Fibroblast of peridontal ligament (primary cell): ENCODE results near the gene PON2.
A peak's percentile ranks its signal among the peaks of the same experiment; 100 is the strongest.
"Not testable (repeated sequence)": the region's sequence is repeated elsewhere in the genome, so short reads cannot be mapped to it uniquely, and the experiment has no call there.

Experiments
- DNase-seq: peaks from one replicate; pipeline ENCODE4 v3.0.0-alpha.2; 2010; ENCODE audit errors: extremely low read depth

Gene PON2

DNA sequence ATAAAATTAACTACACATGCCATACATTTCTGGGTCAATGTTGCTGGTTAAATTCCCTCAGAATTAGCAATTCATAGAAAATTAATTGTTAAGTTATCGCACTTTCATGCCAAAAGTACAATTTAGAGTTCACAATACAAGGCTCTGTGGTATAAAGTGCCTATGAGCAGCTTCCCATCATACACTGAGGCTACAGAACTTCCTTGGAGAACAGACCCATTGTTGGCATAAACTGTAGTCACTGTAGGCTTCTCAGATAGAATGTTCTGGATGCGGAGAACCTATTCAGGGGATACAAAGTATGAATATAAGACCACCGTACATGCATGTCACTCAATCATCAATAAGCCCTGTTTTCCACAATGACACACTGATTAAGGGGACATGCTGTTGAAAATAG, 29.6 kb downstream of the PON2 start:
- no peak for DNase-seq

DNA sequence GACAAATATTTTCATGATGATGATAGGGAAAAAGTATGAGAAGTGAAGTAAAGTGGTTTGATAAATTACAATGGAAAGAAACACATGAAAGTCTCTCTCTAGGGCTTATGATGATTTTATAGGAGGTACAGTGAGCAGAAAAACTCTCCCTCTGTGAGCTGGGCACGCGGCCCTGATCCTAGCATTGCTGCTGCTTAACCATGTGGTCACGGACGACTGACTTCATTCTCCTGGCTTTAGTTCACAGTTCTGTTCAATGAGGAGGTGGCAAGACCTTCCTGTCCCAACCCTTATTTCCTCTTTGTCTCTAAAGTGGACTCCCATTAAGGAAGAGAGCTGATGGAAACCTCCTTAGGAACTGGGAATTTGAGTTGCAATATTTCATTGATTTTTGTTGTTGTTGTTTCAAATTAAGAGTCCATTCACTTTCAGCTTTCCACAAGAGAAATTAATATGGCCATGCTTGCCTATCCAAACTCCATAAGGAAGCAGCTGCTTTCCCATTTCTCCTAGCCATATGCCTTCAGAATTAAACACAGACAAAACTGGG, 30.4 kb downstream of the PON2 start:
- DNase-seq, result peak; percentile 15

DNA sequence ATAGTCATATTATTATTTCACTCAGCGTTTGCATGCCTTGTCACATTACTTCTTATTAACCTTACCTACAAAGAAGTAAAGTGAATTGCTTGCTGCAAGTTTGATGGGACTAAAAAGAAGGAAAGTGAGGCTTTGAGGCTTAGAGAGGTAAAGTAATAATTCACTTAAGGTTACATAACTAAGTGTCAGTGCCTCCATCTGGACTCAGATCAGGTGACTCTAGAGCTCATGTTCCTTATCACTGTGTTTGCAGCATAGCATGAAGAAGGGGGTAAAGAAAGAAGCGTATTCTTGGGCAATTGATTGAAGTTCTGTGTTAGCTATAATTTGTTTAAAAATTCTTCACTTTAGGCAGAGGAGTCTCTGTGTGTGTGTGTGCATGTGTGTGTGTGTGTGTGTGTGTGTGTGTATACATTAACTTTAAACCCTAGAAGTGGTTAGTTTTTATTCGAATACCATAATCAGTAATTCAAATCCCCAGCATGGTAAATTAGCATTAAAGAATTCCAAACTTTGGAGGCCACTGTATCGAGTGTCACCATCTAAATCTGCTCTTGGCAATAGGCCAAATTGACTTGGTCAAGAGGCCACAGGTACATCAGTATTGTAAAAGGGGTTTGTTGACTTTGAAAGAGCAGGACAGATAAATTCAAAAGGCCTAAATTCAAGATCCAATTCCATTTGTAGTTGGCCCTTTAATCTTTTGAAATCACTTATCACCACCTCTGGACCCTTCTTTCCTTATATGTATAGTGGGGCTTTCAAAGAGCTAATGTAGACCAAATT, 36.5 kb downstream of the PON2 start:
- DNase-seq, result no peak

DNA sequence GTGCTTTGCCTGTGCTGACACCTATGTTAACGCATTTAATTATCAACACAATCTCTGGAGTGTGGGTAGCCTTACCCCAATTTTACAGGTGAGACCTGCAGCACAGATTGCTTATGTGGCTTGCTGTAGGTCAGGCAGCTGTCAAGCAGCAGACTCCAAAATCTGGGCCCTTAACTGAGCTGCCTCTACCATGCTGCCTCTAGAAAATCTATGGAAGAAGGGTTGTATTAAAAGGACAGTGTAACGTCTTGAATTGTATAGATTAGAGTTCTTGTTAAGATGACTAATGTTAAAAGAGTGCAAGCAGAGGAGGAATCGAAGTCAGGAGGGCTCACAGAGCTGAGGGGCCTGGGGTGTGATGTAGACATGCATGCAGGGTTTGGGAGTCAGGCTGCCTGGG, 37.4 kb downstream of the PON2 start:
- DNase-seq, result no peak

DNA sequence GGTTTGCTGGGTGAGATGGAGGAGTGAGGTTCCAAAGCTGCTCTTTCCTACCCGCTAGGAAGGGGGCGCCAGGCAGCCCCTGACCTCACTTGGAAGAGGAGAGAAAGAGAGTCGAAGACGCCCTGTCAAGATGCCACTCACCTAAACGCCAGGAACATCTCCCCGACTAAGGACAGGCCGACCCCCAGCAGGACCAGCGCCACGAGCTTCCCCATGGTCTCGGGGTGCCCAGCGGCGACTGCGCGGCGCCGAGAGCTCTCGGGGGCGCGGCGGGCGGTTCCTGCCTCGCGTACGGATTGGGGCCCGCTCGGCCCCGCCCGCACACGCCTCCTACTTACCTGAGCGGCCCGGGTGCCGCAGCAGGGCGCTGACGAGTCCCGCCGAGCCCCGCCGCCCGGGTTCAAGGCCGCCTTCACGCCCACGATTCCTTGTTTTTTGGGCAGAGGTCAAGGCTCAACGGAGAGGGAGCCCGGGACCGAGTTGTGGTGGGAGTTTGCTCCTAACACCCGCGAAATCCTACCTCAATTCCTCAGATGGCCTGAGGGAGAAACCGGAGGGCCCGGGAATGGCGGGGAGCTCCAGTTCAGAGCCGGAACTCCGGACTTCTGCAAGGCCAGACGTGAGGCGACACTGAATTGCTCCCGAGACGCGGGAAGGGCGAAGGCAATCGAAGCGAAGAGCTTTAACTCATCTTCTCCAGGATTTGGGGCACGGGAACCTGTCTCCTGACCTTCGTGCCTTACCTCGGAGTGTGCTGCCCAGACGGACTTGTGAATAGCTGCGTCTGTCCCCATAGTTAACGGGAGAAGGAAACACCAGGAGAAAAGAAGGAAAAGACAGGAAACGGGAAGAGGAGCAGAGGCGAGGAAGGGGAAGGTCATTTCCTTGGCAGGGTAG, 38.4 kb downstream of the PON2 start, which contains the start of gene PON3:
Gene PON3, minus strand, starts transcription at position 240 of the 897 bp plus-strand sequence. Its CDS starts 25 bp downstream, at position 215.
- no peak for DNase-seq

DNA sequence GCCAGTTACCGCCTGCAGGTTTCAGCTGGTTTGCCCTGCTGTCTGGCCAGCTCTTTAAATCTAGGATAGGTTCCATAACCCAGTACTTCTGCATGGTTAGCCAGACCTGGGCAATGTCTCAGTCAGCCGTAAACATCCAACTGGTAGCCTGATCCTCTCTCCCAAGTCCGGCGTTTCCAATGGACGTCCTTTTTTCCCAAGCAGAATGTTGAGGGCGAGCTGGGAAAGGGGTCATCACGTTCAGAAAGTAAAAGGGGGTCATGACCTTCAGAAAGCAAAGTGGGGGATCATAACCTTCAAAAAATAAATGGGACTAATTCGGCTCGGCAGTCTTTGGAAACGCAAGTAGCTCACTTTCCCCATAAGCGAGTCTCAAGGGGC, 39.1 kb downstream of the PON2 start:
- DNase-seq, result no peak

- DNase-seq, result no peak
Measured at GRCh38 chr7:95394370-95394769, 40.5 kb downstream of the PON2 start.

- no peak for DNase-seq
Measured at GRCh38 chr7:95391761-95392160, 43.1 kb downstream of the PON2 start.

- no peak for DNase-seq
Measured at GRCh38 chr7:95389516-95389915, 45.3 kb downstream of the PON2 start.

DNA sequence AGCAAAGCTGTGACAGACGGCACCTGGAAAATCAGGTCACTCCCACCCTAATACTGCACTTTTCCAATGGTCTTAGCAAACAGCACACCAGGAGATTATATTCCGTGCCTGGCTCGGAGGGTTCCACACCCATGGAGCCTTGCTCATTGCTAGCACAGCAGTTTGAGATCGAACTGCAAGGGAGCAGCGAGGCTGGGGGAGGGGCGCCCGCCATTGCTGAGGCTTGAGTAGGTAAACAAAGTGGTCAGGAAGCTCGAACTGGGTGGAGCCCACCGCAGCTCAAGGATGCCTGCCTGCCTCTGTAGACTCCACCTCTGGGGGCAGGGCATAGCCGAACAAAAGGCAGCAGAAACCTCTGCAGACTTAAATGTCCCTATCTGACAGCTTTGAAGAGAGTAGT, 55.4 kb downstream of the PON2 start:
- not testable (repeated sequence) for DNase-seq

- DNase-seq, result no peak
Measured at GRCh38 chr7:95376632-95377400, 58.0 kb downstream of the PON2 start.

DNA sequence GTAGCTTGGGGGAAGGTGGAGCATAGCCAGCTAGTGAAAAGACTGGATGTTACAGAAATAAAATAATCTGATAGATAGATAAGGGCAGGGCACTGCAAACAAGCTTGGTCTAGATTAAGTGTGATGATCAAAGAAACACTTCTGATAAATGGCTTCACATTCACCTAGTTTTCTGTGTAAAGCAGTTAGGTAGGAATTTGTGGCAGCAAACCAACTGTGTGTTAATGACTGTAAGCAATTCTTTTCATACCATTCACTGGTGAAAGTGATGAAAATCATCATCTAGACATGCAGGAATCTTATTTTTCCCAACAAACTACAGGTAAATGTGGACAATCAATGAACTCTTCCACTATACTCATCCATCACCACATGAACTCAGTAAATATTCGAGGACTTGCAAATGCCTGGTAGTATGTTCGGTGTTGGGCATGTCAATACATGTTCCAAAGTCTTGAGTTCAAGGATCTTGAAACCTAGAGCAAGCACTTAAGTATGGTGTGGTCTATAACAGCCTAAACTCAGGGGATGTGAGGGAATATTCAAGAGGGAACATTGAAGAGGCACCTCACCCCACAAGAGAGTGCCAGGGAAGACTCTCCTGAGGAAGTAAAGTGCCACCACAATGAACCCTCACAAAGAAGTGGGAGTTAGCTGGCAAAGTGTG, 59.1 kb downstream of the PON2 start:
- DNase-seq, result no peak

DNA sequence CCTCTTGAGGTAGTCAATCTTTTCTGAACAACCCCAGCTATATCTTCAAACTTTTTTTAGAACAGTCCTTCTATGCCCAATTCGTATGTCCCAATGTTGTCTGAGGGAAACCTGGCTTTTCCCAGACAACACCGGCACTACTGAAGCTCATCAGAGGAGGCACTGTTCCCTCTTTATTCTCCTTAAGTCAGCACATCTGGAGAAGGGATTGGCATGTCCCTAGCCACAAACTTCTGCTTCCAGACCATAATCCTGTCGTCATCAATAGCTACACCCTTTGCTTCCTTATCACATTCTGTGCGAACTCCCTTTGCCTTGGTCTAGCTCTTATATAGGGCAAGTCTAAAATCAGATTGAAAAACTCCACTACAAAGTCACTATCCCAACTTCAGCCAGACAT, 61.5 kb downstream of the PON2 start:
- DNase-seq, result no peak

- no peak for DNase-seq
Measured at GRCh38 chr7:95368235-95368634, 66.6 kb downstream of the PON2 start.

DNA sequence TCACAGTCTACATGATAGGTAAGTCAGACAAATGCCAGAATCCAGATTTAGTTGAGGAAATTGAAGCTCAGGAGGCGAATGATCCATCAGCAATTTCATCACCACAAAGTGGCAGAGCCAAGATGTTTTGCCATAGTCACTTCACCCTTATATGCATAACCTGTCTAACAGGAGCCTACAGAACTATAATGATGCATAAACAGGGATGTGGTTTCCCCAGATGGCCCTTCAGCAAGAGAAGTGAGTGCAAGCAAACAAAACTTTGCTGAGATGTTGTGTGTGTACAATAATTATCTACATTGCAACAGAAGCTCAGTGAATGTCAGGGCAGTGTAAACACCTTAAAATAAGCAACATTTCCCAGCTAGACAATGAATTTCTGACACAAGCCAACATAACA, 67.2 kb downstream of the PON2 start:
- DNase-seq, result no peak

DNA sequence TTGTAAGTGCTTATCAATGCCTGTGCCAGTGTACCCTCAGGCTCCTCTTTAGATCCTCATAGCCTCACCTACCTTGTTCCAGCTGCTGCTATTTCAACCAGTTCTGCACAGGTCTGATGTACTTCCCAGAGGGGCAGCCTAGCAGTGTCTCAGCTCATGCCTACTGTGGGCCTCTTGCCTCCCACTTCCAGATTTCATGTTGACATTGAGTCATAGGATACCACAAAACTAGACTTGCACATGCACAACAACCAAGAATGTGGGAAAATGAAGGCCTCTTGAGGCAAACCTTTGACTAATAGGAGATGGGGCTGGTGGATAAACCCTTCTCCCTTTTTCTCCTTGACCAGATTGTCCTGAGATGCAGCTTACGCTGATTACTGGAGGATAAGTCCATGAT, 69.7 kb downstream of the PON2 start:
- DNase-seq, result no peak

DNA sequence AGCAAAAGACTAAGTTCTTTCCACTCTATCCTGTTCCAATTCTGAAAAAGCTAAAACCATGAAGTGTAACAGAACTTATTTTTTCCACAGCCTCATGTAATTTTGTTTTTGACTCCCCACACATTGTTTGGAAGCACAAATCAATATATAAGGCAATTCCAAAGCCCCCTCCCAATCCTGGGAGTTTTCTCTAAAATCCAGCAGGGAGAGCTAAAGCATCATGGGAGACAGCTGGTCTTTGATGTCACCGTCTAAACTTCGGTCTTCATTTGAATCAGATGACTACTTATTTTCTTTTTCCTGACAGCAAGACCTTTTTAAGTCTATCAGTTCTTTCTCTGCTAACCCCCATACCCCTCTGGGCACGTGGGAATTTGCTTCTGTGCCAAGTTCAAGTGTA, 77.2 kb downstream of the PON2 start:
- peak; percentile 3 for DNase-seq
